ENCODE measurements around the gene SLC25A17. TPM values are rescaled to one million over a fixed set of nuclear protein-coding genes. Genes with fewer than 3 reads are reported as not detected.

SLC25A17 gene
- total and polyA plus RNA-seq, 11 donors: 2.3 to 9.6 (median 4.0) TPM

DNA sequence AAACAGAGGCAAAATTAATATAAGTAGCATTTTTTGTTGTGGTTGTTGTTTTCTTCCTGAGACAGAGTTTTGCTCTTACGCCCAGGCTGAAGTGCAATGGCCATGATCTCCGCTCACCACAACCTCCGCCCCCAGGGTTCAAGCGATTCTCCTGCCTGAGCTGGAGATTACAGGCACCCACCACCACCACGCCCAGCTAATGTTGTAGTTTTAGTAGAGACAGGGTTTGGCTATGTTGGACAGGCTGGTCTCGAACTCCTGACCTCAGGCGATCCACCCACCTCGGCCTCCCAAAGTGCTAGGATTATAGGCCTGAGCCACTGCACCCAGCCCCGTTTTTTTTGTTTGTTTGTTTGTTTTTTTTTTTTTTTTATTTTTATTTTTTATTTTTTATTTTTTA is 75.4 kb downstream of the SLC25A17 start:
- ATAC-seq: no peak
- DNase-seq: no peak
- TF ChIP-seq CTCF (IDR thresholded peaks at IDR 0.05) (no peak), POLR2A (IDR thresholded peaks at IDR 0.05) (no peak)
- Histone ChIP-seq H3K4me3 (no peak overlapping the region), H3K36me3 (no peaks in the 10 kb centered on the region), H3K27me3 (no peaks in the 10 kb centered on the region), H3K27ac (no peak overlapping the region), H3K9me3 (peaks cover 0 to 9% (median 0%) of the 10 kb centered on the region in 12 donors), H3K4me1 (no peaks in the 10 kb centered on the region)
- 90 to 96% (median 93%) methylated on average over 9 of the region's 9 CpGs for WGBS, 4 donors
- intact Hi-C loops (cut with DNase I): no loop called here

- no peaks in the 10 kb centered on the region for H3K4me1 ChIP-seq
- DNase-seq (no peak), ATAC-seq (no peak)
- no peak overlapping the region for H3K4me3 ChIP-seq
- 63 to 78% (median 72%) methylated on average over 4 of the region's 4 CpGs for WGBS, 4 donors
- TF ChIP-seq CTCF (IDR thresholded peaks at IDR 0.05) (no peak), POLR2A (IDR thresholded peaks at IDR 0.05) (no peak)
- H3K9me3 ChIP-seq: no peaks in the 10 kb centered on the region
- H3K36me3 ChIP-seq: no peaks in the 10 kb centered on the region
- intact Hi-C loops (cut with DNase I): no loop called here
- no peak overlapping the region for H3K27ac ChIP-seq
- no peaks in the 10 kb centered on the region for H3K27me3 ChIP-seq
Observed at GRCh38 chr22:40741116-40741515, 78.0 kb downstream of the SLC25A17 start.

DNA sequence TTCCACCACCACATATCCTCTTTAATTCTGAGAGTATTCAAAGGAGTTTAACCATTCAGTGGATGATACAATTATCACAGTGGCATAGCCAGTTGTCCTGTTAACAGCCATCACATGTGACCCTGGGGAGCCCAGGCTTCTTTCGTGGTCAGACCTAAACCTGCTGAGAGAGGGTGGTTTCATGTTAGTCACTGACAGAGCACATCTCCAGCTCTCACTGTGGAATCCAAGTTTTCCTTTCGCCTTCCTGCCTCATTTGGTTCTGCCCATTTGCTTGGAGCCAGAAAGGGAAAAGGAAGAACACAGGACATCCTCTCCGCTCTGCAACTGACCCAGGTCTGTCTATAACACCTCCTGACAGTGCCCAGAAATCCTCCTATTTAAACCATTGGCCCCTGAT is 79.4 kb downstream of the SLC25A17 start:
- H3K36me3 ChIP-seq: no peaks in the 10 kb centered on the region
- no peak overlapping the region for H3K4me3 ChIP-seq
- H3K9me3 ChIP-seq: no peaks in the 10 kb centered on the region
- H3K4me1 ChIP-seq: no peaks in the 10 kb centered on the region
- H3K27me3 ChIP-seq: no peaks in the 10 kb centered on the region
- H3K27ac ChIP-seq: no peak overlapping the region
- 60 to 69% (median 66%) methylated on average over 2 to 3 of the region's 3 CpGs for WGBS, 4 donors
- intact Hi-C loops (cut with DNase I): no loop called here
- no peak for TF ChIP-seq POLR2A (IDR thresholded peaks at IDR 0.05)
- no peak for TF ChIP-seq CTCF (IDR thresholded peaks at IDR 0.05)
- ATAC-seq (no peak), DNase-seq (no peak)

DNA sequence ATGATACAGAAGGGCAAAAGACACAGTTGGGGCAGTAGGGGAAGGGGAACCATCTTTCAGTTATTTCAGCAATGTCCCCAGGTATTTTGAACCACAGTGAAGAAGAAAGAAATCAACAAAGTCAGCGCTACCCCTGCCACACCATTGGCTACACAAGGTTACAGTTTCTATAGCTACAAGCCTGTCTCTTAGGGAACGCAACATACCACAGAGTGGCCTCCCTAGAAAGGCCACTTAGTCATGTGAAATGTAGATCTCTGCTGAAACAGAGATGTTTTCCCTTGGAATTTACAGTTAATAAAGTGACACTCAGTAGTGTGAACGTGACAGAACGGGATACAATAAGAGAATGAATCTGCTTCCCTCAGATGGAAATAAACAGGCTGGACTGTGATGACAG is 85.2 kb downstream of the SLC25A17 start:
- 85 to 94% (median 91%) methylated on average over 4 of the region's 4 CpGs for WGBS, 4 donors
- Histone ChIP-seq H3K4me3 (no peak overlapping the region), H3K4me1 (peaks cover 0 to 8% (median 0%) of the 10 kb centered on the region in 12 donors), H3K27ac (no peak overlapping the region), H3K27me3 (no peaks in the 10 kb centered on the region), H3K36me3 (no peaks in the 10 kb centered on the region), H3K9me3 (no peaks in the 10 kb centered on the region)
- ATAC-seq (no peak), DNase-seq (no peak)
- intact Hi-C loops (cut with DNase I): no loop called here
- TF ChIP-seq CTCF (IDR thresholded peaks at IDR 0.05): no peak
- TF ChIP-seq POLR2A (IDR thresholded peaks at IDR 0.05): no peak
